SU-DHL-6 (cell line): ENCODE measurements around the gene ATRN.
"Not testable (repeated sequence)": the region's sequence is repeated elsewhere in the genome, so short reads cannot be mapped to it uniquely, and the experiment has no call there.

ENCODE experiments used
- H2AFZ ChIP-seq: fragments of 200-600 bp; sonication (generic); 2 replicates; pipeline ENCODE4 v1.6.1; 2014; ENCODE audit warnings: low read depth, mild to moderate bottlenecking, moderate library complexity, mixed read lengths, antibody characterized with exemption, low read length; ENCODE audit not compliant: severe bottlenecking
- H3F3A ChIP-seq: fragments of 200-600 bp; shearing (Covaris generic); 2 replicates; pipeline ENCODE4 v1.6.0; 2016; ENCODE audit warnings: antibody characterized with exemption, mild to moderate bottlenecking; ENCODE audit not compliant: insufficient read depth
- H3K27ac ChIP-seq: fragments of 200-600 bp; sonication (generic); 2 replicates; pipeline ENCODE4 v1.5.1; 2016; ENCODE audit warnings: low read depth, mild to moderate bottlenecking, low read length, moderate library complexity, mixed read lengths
- H3K27me3 ChIP-seq: fragments of 200-600 bp; sonication (generic), shearing (Covaris generic); 2 replicates; pipeline ENCODE4 v1.6.0; 2014; ENCODE audit warnings: mild to moderate bottlenecking, low read length
- H3K36me3 ChIP-seq: fragments of 200-600 bp; sonication (generic); 2 replicates; pipeline ENCODE4 v1.6.1; 2014; ENCODE audit warnings: mild to moderate bottlenecking, low read length, mixed read lengths
- H3K4me2 ChIP-seq: fragments of 300-600, 200-600 bp; shearing (Covaris generic), sonication (generic); 2 replicates; pipeline ENCODE4 v1.6.0; 2014; ENCODE audit warnings: low read length, low read depth, mild to moderate bottlenecking; ENCODE audit not compliant: poor library complexity, severe bottlenecking
- H3K4me3 ChIP-seq: fragments of 200-600 bp; sonication (generic); 2 replicates; pipeline ENCODE4 v1.5.1; 2014; ENCODE audit warnings: antibody characterized with exemption, low read length, mild to moderate bottlenecking, mixed read lengths; ENCODE audit not compliant: insufficient read depth, poor library complexity, severe bottlenecking
- H3K79me2 ChIP-seq: fragments of 200-600 bp; sonication (generic); 2 replicates; pipeline ENCODE4 v1.6.1; 2014; ENCODE audit warnings: mild to moderate bottlenecking, low read length, moderate library complexity; ENCODE audit not compliant: insufficient read depth
- H3K9ac ChIP-seq: fragments of 200-600 bp; sonication (generic); 2 replicates; pipeline ENCODE4 v1.7.0; 2014; ENCODE audit warnings: mild to moderate bottlenecking, low read length
- H3K9me2 ChIP-seq: fragments of 200-600 bp; sonication (generic); replicated peaks from 2 replicates; pipeline ENCODE4 v1.6.1; 2014; ENCODE audit warnings: low read length; ENCODE audit not compliant: insufficient read depth
- H3K9me3 ChIP-seq: fragments of 200-600 bp; sonication (generic); 2 replicates; pipeline ENCODE4 v1.6.1; 2014; ENCODE audit warnings: low read length, mixed read lengths; ENCODE audit not compliant: insufficient read depth
- H4K20me1 ChIP-seq: fragments of 200-600 bp; sonication (generic); 2 replicates; pipeline ENCODE4 v1.6.1; 2014; ENCODE audit warnings: low read depth, mild to moderate bottlenecking, antibody characterized with exemption, low read length, moderate library complexity, mixed read lengths
- CTCF ChIP-seq: fragments of 200-600 bp; sonication (generic); IDR thresholded peaks from one replicate; pipeline ENCODE4 v1.5.1; 2017; ENCODE audit warnings: antibody characterized with exemption, mild to moderate bottlenecking, low read length, moderate library complexity; ENCODE audit not compliant: insufficient read depth, poor library complexity, severe bottlenecking
- EZH2phosphoT487 ChIP-seq: fragments of 200-600 bp; sonication (generic), shearing (Covaris generic); conservative IDR thresholded peaks from 2 replicates; pipeline ENCODE4 v1.6.1; 2018; ENCODE audit warnings: mild to moderate bottlenecking, antibody characterized with exemption, low read length, moderate library complexity, mixed read lengths

The ATRN gene

GRCh38 chr20:3470627-3471396 is at the start of gene ATRN:
ATRN (plus strand) TSS chr20:3471018; CDS start chr20:3471108, 90 bp downstream.
- H3K27me3 ChIP-seq = no peaks in the 10 kb centered on the region
- H3K9me2 ChIP-seq = no peaks in the 10 kb centered on the region
- peak within 1 kb of the TSS; percentile 71 for H3K9ac ChIP-seq
- no peak within 1 kb of the TSS for H3K27ac ChIP-seq
- H3K9me3 ChIP-seq = no peaks in the 10 kb centered on the region
- no peaks in the 10 kb centered on the region for H4K20me1 ChIP-seq
- H3K4me2 ChIP-seq = peak within 1 kb of the TSS; percentile 90
- TF ChIP-seq EZH2phosphoT487 (no peak), CTCF (no peak)
- H3K36me3 ChIP-seq = no peaks in the 10 kb centered on the region
- no peaks in the 10 kb centered on the region for H3F3A ChIP-seq
- H3K4me3 ChIP-seq = peak within 1 kb of the TSS; percentile 85
- H2AFZ ChIP-seq = peak within 1 kb of the TSS; percentile 100
- H3K79me2 ChIP-seq = no peaks in the 10 kb centered on the region; the same call in 1 of the 2 replicates

- no peak overlapping the region for H3K4me2 ChIP-seq
- H3K4me3 ChIP-seq = no peak overlapping the region
- no peaks in the 10 kb centered on the region for H4K20me1 ChIP-seq
- H3F3A ChIP-seq = no peaks in the 10 kb centered on the region
- TF ChIP-seq CTCF (no peak), EZH2phosphoT487 (no peak)
- H3K9me3 ChIP-seq = no peaks in the 10 kb centered on the region
- H3K9ac ChIP-seq = no peak overlapping the region
- H3K27me3 ChIP-seq = no peaks in the 10 kb centered on the region
- H3K79me2 ChIP-seq = no peaks in the 10 kb centered on the region
- H3K36me3 ChIP-seq = no peaks in the 10 kb centered on the region
- no peak overlapping the region for H2AFZ ChIP-seq
- no peaks in the 10 kb centered on the region for H3K9me2 ChIP-seq
- no peak overlapping the region for H3K27ac ChIP-seq
These were observed 48.8 kb upstream of the ATRN start for GRCh38 chr20:3421985-3422384.

GRCh38 chr20:3423126-3423525 is 47.7 kb upstream of the ATRN start:
- H3K4me2 ChIP-seq = no peak overlapping the region
- no peaks in the 10 kb centered on the region for H4K20me1 ChIP-seq
- no peaks in the 10 kb centered on the region for H3K79me2 ChIP-seq
- no peaks in the 10 kb centered on the region for H3K27me3 ChIP-seq
- no peak overlapping the region for H2AFZ ChIP-seq
- H3K9ac ChIP-seq = no peak overlapping the region
- H3K36me3 ChIP-seq = no peaks in the 10 kb centered on the region
- H3K27ac ChIP-seq = no peak overlapping the region
- H3K9me3 ChIP-seq = no peaks in the 10 kb centered on the region
- H3F3A ChIP-seq = no peaks in the 10 kb centered on the region
- H3K9me2 ChIP-seq = no peaks in the 10 kb centered on the region
- no peak overlapping the region for H3K4me3 ChIP-seq
- TF ChIP-seq EZH2phosphoT487 = no peak
- no peak for TF ChIP-seq CTCF

- not testable (repeated sequence) for H3K4me3 ChIP-seq, H3F3A ChIP-seq, H3K9ac ChIP-seq, H3K27me3 ChIP-seq, H3K9me3 ChIP-seq, H3K27ac ChIP-seq, H3K4me2 ChIP-seq, H2AFZ ChIP-seq, H3K9me2 ChIP-seq, H3K79me2 ChIP-seq, H3K36me3 ChIP-seq, H4K20me1 ChIP-seq
These were observed 44.1 kb upstream of the ATRN start for GRCh38 chr20:3426766-3427165.
